Activated CD8-positive, alpha-beta T cell treated with anti-CD3 and anti-CD28 coated beads for 36 hours (primary cell): ENCODE measurements around the gene GOLGA8O. TPM values are rescaled to one million over a fixed set of nuclear protein-coding genes. Genes with fewer than 3 reads are reported as not detected.
"Not testable (repeated sequence)": the region's sequence is repeated elsewhere in the genome, so short reads cannot be mapped to it uniquely, and the experiment has no call there.

Source experiments
- ATAC-seq: fragments of 200-7000 bp; cut with Tn5 transposase; one replicate; pipeline ENCODE4 v1.10.0; 2021; ENCODE audit warnings: mild to moderate bottlenecking, moderate library complexity
- CTCF ChIA-PET: fragments of 350-600 bp; sonication (Branson Sonifier 250); formaldehyde crosslinking; loops from one replicate; lab custom pipeline; 2021; ENCODE audit warnings: antibody characterized with exemption; lab: Charles Lee
- POLR2A ChIA-PET: fragments of 350-600 bp; sonication (Branson Sonifier 250); formaldehyde crosslinking; loops from one replicate; lab custom pipeline; 2021; ENCODE audit warnings: antibody characterized with exemption; lab: Charles Lee
- DNase-seq: peaks from one replicate; pipeline ENCODE4 v3.0.0-alpha.2; 2020
- H3K27ac Mint-ChIP-seq: one replicate; pipeline ENCODE4 v1.8.0; 2021; ENCODE audit warnings: mild to moderate bottlenecking, mixed read lengths
- H3K27me3 Mint-ChIP-seq: one replicate; pipeline ENCODE4 v1.8.0; 2021; ENCODE audit warnings: mixed read lengths
- H3K36me3 Mint-ChIP-seq: one replicate; pipeline ENCODE4 v1.8.0; 2021; ENCODE audit warnings: low read depth, mixed read lengths
- H3K4me1 Mint-ChIP-seq: one replicate; pipeline ENCODE4 v1.8.0; 2021; ENCODE audit warnings: low read depth, mixed read lengths
- H3K4me3 Mint-ChIP-seq: one replicate; pipeline ENCODE4 v1.8.0; 2021; ENCODE audit warnings: mild to moderate bottlenecking, moderate library complexity, mixed read lengths
- H3K9me3 Mint-ChIP-seq: one replicate; pipeline ENCODE4 v1.8.0; 2021; ENCODE audit warnings: mixed read lengths
- intact Hi-C: fragments of 100-400 bp; cut with micrococcal nuclease; formaldehyde crosslinking; loops from one replicate; pipeline ENCODE4 v1.10.0; 2022
- total RNA-seq, 2 experiments: library from RNA; stranded (reverse); gene quantifications; one replicate each; pipeline ENCODE4 v1.2.3, GENCODE V29; 2021
- TF ChIP-seq, protein P1 (sequence below): fragments of 200-600 bp; IDR thresholded peaks from one replicate; pipeline ENCODE4 v1.8.0; 2022; ENCODE audit warnings: antibody characterized with exemption, mild to moderate bottlenecking

The GOLGA8O gene
- total RNA-seq, 2 experiments from 2014 or later, result 1.1 to 1.7 TPM

GRCh38 chr15:32440445-32440977 lies 14.9 kb downstream of the GOLGA8O start:
- CTCF ChIA-PET, H3K36me3 Mint-ChIP-seq, H3K9me3 Mint-ChIP-seq, H3K4me1 Mint-ChIP-seq, intact Hi-C loops, DNase-seq, H3K27me3 Mint-ChIP-seq, H3K27ac Mint-ChIP-seq, H3K4me3 Mint-ChIP-seq, POLR2A ChIA-PET: not testable (repeated sequence)
- peak; percentile 61 for ATAC-seq
- TF ChIP-seq, protein P1, sequence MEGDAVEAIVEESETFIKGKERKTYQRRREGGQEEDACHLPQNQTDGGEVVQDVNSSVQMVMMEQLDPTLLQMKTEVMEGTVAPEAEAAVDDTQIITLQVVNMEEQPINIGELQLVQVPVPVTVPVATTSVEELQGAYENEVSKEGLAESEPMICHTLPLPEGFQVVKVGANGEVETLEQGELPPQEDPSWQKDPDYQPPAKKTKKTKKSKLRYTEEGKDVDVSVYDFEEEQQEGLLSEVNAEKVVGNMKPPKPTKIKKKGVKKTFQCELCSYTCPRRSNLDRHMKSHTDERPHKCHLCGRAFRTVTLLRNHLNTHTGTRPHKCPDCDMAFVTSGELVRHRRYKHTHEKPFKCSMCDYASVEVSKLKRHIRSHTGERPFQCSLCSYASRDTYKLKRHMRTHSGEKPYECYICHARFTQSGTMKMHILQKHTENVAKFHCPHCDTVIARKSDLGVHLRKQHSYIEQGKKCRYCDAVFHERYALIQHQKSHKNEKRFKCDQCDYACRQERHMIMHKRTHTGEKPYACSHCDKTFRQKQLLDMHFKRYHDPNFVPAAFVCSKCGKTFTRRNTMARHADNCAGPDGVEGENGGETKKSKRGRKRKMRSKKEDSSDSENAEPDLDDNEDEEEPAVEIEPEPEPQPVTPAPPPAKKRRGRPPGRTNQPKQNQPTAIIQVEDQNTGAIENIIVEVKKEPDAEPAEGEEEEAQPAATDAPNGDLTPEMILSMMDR, result peak; percentile 21

DNA sequence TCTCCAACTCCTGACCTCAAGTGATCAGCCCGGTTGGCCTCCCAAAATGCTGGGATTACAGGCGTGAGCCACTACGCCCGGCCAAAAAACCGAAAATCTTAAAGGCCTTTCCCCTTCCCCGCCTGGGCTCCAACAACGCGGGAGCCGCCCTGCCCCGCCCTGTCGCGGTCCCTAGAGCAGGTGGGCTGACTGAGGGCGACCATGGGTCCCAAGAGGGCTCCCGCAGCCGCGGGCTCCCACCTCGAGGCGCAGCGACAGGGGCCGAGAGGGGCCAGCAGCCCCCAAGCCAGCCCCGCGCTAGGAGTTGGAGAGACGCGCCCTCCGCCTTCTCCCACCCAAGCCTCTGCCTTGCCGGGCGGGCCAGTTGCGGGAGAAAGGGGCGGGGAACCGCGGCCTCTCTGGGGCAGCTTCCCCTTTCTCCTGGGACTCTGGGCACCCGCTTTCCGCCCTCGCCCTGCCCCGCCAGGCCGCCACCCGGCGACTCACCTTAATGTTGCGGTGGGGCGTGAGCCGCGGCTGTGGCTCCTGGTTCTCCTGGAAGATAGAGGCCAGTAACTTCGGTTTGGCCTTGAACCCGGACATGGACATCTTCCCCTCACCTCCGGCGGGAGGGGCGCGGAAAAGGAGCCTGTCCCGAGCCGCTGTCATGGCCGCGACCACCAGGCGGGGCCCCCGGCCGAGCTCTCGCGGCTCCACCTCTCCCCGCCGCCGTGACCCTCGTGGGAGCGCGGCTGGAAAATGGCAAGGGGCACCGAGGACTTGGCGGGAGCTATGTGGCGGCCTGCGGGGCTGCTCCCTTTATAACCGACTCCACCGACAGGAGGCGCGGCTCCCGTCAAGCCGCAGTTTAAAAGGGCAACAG lies 21.1 kb downstream of the GOLGA8O start:
- H3K27ac Mint-ChIP-seq, H3K9me3 Mint-ChIP-seq, CTCF ChIA-PET, POLR2A ChIA-PET, H3K36me3 Mint-ChIP-seq, DNase-seq, H3K27me3 Mint-ChIP-seq, intact Hi-C loops, H3K4me3 Mint-ChIP-seq, H3K4me1 Mint-ChIP-seq: not testable (repeated sequence)
- ATAC-seq, result peak; percentile 80

- POLR2A ChIA-PET, H3K9me3 Mint-ChIP-seq, H3K27me3 Mint-ChIP-seq, H3K27ac Mint-ChIP-seq, DNase-seq, H3K4me1 Mint-ChIP-seq, H3K36me3 Mint-ChIP-seq, H3K4me3 Mint-ChIP-seq, intact Hi-C loops, CTCF ChIA-PET: not testable (repeated sequence)
- ATAC-seq, result peak; percentile 39
Observed at GRCh38 chr15:32427635-32428034, 27.8 kb downstream of the GOLGA8O start.

- ATAC-seq, H3K27me3 Mint-ChIP-seq, H3K9me3 Mint-ChIP-seq, DNase-seq, H3K4me3 Mint-ChIP-seq, intact Hi-C loops, CTCF ChIA-PET, POLR2A ChIA-PET, H3K36me3 Mint-ChIP-seq, H3K4me1 Mint-ChIP-seq, H3K27ac Mint-ChIP-seq: not testable (repeated sequence)
Observed at GRCh38 chr15:32426511-32426910, 28.9 kb downstream of the GOLGA8O start.

DNA sequence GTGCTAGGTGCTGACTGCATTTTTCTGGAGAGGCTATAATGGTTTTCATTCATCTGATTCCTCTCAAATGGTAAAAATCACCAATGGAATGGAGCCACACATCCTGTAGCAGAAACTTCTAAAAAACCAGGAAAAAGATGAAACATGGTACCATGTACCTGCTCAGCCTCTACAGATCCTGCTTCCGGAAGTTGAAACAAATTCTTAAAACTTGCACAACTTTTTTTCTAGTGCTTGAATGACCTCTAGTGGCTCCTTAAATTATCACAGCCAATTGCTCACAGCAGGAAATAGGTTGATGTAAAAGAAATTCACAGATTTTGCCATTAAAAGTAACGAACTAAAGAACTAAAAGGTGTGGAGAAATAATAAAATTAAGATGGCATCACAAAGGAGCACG lies 47.5 kb downstream of the GOLGA8O start:
- H3K4me3 Mint-ChIP-seq, H3K36me3 Mint-ChIP-seq, POLR2A ChIA-PET, DNase-seq, H3K4me1 Mint-ChIP-seq, H3K9me3 Mint-ChIP-seq, intact Hi-C loops, H3K27ac Mint-ChIP-seq, ATAC-seq, CTCF ChIA-PET, H3K27me3 Mint-ChIP-seq: not testable (repeated sequence)

- ATAC-seq, intact Hi-C loops, H3K27ac Mint-ChIP-seq, H3K9me3 Mint-ChIP-seq, H3K27me3 Mint-ChIP-seq, H3K36me3 Mint-ChIP-seq, POLR2A ChIA-PET, H3K4me3 Mint-ChIP-seq, CTCF ChIA-PET, H3K4me1 Mint-ChIP-seq, DNase-seq: not testable (repeated sequence)
Observed at GRCh38 chr15:32403192-32403591, 52.2 kb downstream of the GOLGA8O start, which contains the start of gene GOLGA8K. GOLGA8K (minus strand) TSS chr15:32403292; CDS start chr15:32403194, 98 bp downstream.

- ATAC-seq, POLR2A ChIA-PET, H3K9me3 Mint-ChIP-seq, intact Hi-C loops, H3K36me3 Mint-ChIP-seq, H3K4me3 Mint-ChIP-seq, DNase-seq, H3K27me3 Mint-ChIP-seq, H3K4me1 Mint-ChIP-seq, H3K27ac Mint-ChIP-seq, CTCF ChIA-PET: not testable (repeated sequence)
Observed at GRCh38 chr15:32396522-32396921, 58.9 kb downstream of the GOLGA8O start.

Other genes starting within 250 kb of the GOLGA8O start
- gene GOLGA8K, start 52.3 kb downstream of the GOLGA8O start, total RNA-seq, result under 1 TPM; 0.29 to 0.49 TPM
- 1 to 10 TPM; 4.9 to 7.4 TPM for gene GOLGA8N, start 137.8 kb upstream of the GOLGA8O start, total RNA-seq
- 10 to 100 TPM; 92.3 to 96.7 TPM for gene ARHGAP11A, start 159.9 kb upstream of the GOLGA8O start, total RNA-seq
- 1 to 10 TPM; 1.2 to 1.6 TPM for gene SCG5, start 186.1 kb upstream of the GOLGA8O start, total RNA-seq